ENCODE data around the gene ZFYVE28.
"Not testable (repeated sequence)": the region's sequence is repeated elsewhere in the genome, so short reads cannot be mapped to it uniquely, and the experiment has no call there.

ZFYVE28 gene

DNA sequence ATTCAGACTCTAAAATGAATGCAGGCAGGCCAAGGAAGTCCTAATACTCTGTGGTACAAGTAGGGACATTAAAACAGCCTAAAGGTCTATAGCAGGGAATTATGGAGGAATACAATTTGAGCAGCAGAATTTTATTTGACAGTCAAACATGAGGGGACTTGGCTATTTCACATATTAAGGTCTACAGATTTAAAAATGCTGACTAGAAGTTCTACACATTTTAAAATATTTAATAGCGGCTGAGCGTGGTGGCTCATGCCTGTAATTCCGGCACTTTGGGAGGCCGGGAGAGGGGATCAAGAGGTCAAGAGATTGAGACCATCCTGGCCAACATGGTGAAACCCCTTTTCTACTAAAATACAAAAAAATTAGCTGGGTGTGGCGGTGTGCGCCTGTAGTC is 187.4 kb downstream of the ZFYVE28 start:
- DNase-seq (ENCODE audit: extremely low read depth in 1 of 2, low read depth in 1 of 2) = no peak

DNA sequence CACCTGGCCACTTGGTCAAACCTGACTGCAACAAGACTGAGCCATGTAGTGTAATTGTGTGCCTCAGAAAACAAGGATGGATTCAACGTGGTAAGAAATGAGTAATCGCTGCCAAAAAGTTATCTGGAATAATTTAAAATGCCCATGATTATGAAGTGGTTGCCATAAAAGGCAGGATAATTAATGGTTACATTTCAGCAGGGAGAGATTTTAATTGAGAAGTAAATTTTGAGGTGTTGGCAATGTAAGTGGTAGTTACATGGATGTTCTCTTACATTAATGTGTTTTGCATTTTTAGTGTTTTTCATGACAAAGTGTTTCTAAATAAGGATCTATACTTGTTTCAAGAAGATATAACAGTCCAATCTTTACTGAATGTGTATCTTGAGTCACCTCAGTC is 192.2 kb downstream of the ZFYVE28 start:
- DNase-seq (ENCODE audit: extremely low read depth in 1 of 2, low read depth in 1 of 2) = no peak

GRCh38 chr4:2222838-2223237 is 195.6 kb downstream of the ZFYVE28 start:
- DNase-seq (ENCODE audit: extremely low read depth in 1 of 2, low read depth in 1 of 2) = no peak

DNA sequence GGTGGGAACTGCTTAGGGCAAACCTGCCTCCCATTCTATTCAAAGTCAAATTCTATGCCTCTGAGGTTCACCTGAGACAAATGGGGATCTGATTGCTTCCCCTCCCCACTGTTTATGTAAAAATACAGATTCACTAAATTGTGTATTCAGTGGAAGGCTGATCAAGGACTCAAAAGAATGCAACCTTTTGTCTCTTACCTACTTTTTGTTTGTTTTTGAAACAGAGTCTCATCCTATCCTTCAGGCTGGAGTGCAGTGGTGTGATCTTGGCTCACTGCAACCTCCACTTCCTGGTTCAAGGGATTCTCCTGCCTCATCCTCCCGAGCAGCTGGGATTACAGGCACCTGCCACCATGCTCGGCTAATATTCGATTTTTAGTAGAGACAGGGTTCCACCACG is 197.1 kb downstream of the ZFYVE28 start:
- not testable (repeated sequence) for DNase-seq (ENCODE audit: extremely low read depth in 1 of 2, low read depth in 1 of 2)

DNA sequence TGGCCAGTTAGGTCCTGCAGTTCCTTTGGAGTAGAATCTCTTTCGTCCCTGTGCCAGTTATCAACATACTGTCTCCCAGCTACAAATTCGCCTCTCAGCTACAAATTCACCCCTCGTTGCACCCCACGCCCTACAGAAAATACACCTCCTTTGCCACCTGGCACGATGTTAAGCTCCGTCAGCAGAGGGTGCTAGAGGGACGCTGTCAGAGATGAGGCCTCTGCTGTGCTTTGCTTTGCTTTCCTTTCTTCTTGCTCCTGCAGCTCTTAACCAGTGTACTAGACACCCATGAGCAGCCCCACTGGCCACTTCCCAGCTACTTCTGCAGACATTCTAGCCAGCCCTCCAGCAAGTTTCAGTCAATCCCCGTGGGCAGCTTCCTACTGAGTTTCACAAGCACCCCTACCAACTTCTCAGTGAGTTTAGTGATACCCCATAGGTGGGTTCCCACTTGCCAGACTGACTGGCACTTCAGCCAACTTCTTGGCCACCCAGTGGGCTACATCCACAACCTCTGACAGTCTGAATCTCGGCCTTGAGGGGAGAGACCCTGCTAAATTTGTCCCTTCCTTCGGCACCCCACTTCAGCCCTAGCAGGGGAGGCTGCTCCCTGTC is 198.3 kb downstream of the ZFYVE28 start:
- peak; percentile 28 to 57 for DNase-seq (ENCODE audit: extremely low read depth in 1 of 2, low read depth in 1 of 2)
